Muscle of back (tissue), 11 donors: ENCODE measurements around the gene PLAU. TPM values are rescaled to one million over a fixed set of nuclear protein-coding genes. Genes with fewer than 3 reads are reported as not detected.
"Not testable (repeated sequence)": the region's sequence is repeated elsewhere in the genome, so short reads cannot be mapped to it uniquely, and the experiment has no call there.

Experiments used
- DNase-seq, 3 donors: peaks; one replicate each; pipeline versions ENCODE4 v3.0.0 to v3.0.0-alpha.2; 2013
- polyA plus RNA-seq, 10 donors: library from polyadenylated mRNA; unstranded; fragments of 120-200 nt; gene quantifications; one replicate each; pipeline ENCODE4 v1.2.1, GENCODE V29; 2013; ENCODE audit not compliant: insufficient read length in 10 of 10

PLAU gene
- polyA plus RNA-seq, 10 donors: 22.4 to 39.2 (median 28.3) TPM

DNA sequence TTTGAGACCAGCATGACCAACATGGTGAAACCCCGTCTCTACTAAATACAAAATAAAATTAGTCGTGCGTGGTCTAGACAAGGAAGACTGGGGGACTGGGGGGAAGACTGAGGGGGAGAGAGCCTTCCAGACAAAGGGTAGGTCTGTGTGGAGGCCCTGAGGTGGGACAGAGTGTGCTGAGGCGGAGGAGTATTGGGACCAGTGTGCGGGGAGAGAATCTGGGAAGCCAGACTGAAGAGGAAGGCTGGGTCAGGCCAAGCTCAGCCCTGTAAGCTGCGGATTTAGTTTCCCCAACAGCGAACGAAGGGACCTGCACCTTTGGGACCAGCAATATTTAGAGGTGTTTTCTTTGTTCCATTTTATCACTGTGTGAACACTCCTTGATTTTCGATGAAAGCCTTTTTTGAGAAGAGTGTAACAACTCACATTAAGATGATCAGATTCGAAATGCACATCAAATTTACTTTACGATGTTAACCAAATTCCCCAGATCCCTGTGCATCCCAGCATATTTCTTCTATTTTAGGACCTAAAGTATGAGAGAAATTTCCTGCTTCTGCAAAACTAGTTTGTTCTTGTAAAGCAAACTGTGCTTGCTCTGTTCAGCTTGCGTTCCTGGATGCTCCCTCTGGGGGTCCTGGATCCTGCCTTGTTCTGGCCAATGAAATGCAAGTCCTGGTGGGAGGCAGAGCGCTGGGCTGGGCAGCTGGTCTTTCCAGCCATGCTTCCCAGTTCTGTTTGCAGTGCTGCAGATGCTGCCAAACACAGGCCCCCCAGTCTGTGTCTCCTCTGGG, 39.4 kb downstream of the PLAU start:
- peak; percentile 38 to 91 (median 74) for DNase-seq

DNA sequence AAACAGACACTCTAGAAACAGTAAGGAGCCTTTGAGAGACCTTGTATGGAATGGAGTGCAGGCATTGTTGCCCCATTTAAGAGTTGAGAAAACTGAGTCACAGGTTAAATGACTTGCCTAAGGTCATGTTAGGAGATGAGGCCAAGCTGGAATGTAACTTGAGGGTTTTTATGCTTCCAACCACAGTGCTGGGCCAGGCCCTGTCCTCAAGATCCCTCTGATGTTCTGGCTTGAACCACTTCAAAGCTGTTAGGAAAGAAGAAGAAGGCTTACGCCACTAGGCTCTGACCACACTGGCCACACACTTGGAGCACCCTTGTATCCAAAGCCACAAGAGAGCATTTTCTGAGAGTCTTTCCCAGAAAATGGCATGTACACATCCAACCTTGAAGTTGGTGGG, 42.7 kb downstream of the PLAU start:
- DNase-seq: no peak

- no peak for DNase-seq
These were observed 43.8 kb downstream of the PLAU start for GRCh38 chr10:73954737-73955136.

- DNase-seq: no peak
These were observed 44.8 kb downstream of the PLAU start for GRCh38 chr10:73955719-73956118.

DNA sequence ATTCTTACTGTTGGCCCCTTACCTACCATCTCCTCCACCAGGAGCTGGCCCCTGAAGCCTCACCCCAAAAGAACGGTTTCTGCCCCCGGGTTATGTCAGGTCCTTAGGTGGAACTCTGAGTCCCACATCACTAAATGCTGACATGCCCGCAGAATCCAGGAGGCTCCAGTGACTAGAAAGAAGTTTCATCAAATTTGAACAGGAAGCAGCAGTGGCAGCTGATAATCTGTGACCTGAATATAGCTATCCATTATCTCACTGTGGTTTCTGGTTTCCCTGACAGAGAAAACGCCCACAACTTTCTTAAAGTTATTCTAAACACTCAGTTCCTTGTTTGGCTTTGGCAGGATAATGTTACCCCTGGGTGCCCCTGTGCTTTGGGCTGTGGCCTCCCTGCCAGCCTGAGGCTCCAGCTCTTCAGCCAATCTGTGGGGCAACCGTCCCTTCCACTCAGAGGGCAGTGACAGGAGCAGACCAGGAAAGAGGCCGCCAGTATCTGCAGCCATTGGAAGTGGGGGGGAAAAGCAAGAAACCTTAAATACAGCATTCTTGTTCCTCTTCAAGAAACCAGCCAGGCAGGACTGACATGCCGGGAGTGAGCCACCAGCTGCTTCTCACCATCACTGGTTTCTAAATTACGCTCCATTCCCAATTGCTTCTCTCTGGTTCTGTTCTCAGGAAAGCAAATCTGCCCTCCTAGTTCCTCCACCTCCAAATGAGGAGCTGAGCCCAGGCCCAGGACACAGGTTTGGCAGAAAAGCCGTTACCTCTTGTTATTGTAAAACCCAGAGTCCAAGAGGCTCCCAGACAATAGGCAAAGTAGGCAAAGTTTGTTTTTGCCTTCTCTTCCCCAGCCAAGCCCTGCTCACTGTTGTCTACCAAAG, 45.8 kb downstream of the PLAU start:
- peak in 1 of 3 donors; percentile 63 for DNase-seq

- DNase-seq: no peak
These were observed 48.7 kb downstream of the PLAU start for GRCh38 chr10:73959484-73960243.

DNA sequence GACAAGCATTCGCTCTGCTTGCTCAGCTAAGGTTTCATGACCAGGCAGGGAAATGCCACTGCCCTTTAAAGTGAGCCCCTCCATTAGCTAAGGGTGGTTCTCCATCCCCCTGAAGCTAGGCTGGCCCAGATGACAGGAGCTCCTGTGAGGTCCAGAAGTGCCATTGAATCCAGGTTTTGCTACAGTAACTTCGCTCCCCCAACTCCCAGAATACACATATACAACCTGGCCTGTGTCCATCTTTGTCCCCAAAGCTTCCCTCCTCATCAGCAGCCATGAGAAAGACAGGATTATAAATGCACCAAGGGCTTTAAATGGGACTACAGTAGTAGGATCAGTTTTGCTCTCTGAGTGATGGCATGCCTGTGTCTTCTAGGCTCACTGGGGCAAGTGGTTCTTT, 51.5 kb downstream of the PLAU start:
- no peak for DNase-seq

GRCh38 chr10:73963533-73963932, 52.6 kb downstream of the PLAU start:
- DNase-seq: not testable (repeated sequence)

GRCh38 chr10:73964743-73965142, 53.8 kb downstream of the PLAU start:
- DNase-seq: no peak

DNA sequence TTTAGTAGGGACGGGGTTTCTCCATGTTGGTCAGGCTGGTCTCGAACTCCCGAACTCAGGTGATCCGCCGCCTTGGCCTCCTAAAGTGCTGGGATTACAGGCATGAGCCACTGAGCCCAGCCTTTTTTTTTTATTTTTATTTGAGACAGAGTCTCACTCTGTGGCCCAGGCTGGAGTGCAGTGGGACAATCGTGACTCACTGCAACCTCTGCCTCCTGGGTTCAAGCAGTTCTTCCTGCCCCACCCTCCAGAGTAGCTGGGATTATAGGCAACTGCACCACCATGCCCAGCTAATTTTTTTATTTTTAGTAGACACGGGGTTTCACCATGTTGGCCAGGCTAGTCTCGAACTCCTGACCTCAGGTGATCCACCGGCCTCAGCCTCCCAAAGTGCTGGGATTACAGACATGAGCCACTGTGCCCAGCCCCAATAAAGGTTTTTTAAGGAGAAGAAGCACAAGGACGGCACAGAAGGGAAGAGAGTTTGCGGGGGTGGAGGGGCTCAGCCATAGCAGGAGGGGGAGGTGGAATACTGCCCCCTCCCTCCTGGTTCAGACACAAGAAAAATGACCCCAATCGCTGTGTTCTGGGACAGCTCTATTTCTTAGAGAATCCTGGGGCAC, 54.4 kb downstream of the PLAU start:
- DNase-seq: not testable (repeated sequence)

- peak; percentile 81 to 99 (median 93) for DNase-seq
These were observed 55.2 kb downstream of the PLAU start for GRCh38 chr10:73965890-73966768.

GRCh38 chr10:73967022-73967429, 56.1 kb downstream of the PLAU start:
- DNase-seq: no peak

Other genes with a start within 250 kb of the PLAU start
- gene AGAP5, start 213.0 kb upstream of the PLAU start, polyA plus RNA-seq: 10 to 100 TPM in 5 of 10 donors, 1 to 10 TPM in 5; 3.3 to 22.8 (median 9.9) TPM
- 10 to 100 TPM; 43.1 to 55.6 (median 48.8) TPM for gene SEC24C, start 166.8 kb upstream of the PLAU start, polyA plus RNA-seq
- 10 to 100 TPM; 27.8 to 37.4 (median 33.1) TPM for gene CHCHD1, start 129.1 kb upstream of the PLAU start, polyA plus RNA-seq
- gene ZSWIM8, start 125.5 kb upstream of the PLAU start, polyA plus RNA-seq: 10 to 100 TPM; 53.3 to 85.7 (median 67.2) TPM
- 10 to 100 TPM; 13.3 to 23.4 (median 20.4) TPM for gene NDST2, start 99.5 kb upstream of the PLAU start, polyA plus RNA-seq
- 10 to 100 TPM; 20.6 to 33.8 (median 28.1) TPM for gene CAMK2G, start 36.6 kb upstream of the PLAU start, polyA plus RNA-seq
- gene VCL, start 87.0 kb downstream of the PLAU start, polyA plus RNA-seq: 100 to 1,000 TPM; 113 to 182 (median 137) TPM
- gene AP3M1, start 239.7 kb downstream of the PLAU start, polyA plus RNA-seq: 10 to 100 TPM; 31.9 to 43.6 (median 38.1) TPM
- 10 to 100 TPM; 29.7 to 39.6 (median 34.0) TPM for gene ADK, start 240.1 kb downstream of the PLAU start, polyA plus RNA-seq